Fibroblast of upper back skin (primary cell): Measurements from ENCODE around the gene HSD17B10.
"Not testable (repeated sequence)": the region's sequence is repeated elsewhere in the genome, so short reads cannot be mapped to it uniquely, and the experiment has no call there.

ENCODE experiments used
- DNase-seq: peaks from one replicate; pipeline ENCODE4 v3.0.0-alpha.2; 2013

Gene HSD17B10

GRCh38 chrX:53433651-53434639, at the start of gene HSD17B10:
TSS of gene HSD17B10 (minus strand) at chrX:53434370. CDS start at chrX:53434345, 25 bp downstream.
- DNase-seq, result peak; percentile 80

DNA sequence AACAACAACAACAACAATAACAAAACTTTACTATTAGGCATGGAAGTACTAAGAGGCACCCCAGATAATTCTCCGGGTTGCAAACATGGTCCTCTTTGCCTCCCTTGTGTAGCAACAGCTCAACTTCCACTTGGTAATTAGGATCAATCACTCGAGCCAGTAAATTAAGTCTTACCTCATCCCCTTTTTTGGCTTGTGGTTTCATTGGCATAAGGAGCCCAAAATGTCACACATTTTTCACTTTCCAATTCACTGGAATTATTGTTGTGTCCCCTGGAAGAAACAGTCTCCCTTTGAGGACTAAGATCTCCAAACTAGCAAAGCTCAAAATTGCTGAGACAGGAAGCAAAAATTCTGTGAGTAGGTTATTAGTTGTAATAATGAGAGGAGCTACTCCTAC, 49.2 kb upstream of the HSD17B10 start:
- no peak for DNase-seq

DNA sequence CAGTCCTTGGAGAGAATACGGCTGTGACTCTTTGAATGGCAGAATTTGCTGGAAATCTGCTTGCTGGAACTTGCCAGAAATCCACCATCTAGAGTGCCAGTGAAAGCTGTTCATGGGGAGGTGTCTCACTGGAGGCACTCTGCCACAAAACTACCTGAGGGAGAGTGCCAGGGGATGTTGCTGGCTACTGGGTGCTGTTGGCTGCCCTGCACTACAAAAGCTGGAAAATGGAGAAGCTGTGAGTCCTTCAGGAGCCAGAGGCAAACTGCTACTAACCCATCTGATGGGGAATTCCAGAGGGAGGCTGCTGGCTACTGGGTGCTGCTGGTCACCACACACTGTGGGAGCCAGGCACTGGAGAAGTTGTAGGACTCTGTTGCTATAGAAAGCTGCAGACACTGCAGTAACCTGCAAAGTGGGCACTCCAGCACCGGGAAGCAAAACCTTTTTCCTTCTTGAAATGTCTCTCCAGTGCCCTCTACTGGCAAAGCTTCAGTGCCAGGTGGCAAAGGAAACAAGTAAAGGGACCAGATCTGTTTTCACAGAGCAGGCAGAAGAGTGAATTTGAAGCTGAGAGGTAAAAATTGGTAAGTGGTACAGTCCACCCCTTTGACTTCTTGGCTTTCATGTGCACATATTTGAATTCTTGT, 47.8 kb upstream of the HSD17B10 start:
- DNase-seq, result peak; percentile 48

GRCh38 chrX:53481093-53481492, 46.9 kb upstream of the HSD17B10 start:
- no peak for DNase-seq

GRCh38 chrX:53479301-53479700, 45.1 kb upstream of the HSD17B10 start:
- peak; percentile 6 for DNase-seq

- peak; percentile 39 for DNase-seq
Observed at GRCh38 chrX:53476371-53476770, 42.2 kb upstream of the HSD17B10 start.

DNA sequence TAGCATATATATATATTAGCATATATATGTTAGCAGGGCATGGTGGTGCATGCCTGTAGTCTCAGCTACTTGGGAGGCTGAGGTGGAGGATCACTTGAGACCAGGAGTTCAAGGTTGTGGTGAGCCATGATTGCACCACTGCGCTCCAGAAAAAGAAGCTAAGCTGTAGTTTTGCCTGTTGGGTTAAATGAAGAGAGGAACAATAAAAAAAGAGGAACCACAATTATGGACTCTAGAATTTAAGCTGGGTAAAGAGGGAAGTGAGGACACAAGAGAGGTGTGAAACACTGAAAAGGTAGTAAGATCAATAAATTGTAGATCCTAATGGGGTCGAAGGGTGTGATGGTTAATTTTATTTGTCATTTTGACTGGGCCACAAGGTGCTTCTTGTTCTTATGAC, 40.5 kb upstream of the HSD17B10 start:
- no peak for DNase-seq

DNA sequence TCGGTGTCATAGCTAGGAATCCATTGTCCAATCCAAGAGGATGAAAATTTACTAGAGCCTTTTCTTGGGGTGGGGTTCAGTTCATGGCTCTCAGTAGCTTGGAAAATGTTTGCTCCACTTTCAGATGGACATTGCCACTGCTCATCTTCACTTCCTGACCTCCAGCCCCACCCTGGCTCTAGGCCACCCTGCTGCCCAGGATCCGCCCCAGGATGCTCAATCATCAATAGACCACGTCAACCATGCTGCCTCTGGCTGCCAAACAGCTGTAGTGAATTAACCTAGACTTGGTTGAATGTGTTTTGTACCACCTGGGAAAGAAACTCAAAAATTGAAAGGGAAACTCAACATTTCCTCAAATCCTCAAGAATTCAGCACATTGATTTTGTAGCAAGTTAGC, 37.2 kb upstream of the HSD17B10 start:
- no peak for DNase-seq

DNA sequence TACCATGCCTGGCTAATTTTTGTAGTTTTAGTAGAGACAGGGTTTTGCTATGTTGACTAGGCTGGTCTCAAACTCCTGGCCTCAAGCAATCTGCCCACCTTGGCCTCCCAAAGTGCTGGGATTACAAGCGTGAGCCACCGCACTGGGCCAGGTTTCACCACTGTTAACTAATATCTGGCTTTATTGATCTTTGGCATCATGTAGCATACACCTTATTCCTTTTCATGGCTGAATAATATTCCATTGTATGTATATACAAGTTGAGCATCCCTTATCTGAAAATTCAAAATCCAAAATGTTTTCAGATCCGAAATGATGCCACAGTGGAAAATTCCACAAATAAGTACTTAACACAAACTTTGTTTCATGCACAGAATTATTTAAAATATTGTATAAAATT, 34.5 kb upstream of the HSD17B10 start:
- not testable (repeated sequence) for DNase-seq

- DNase-seq, result no peak
Observed at GRCh38 chrX:53458082-53458481, 23.9 kb upstream of the HSD17B10 start.

- DNase-seq, result no peak
Observed at GRCh38 chrX:53456254-53456653, 22.1 kb upstream of the HSD17B10 start.

GRCh38 chrX:53452812-53453211, 18.6 kb upstream of the HSD17B10 start:
- DNase-seq, result no peak

- DNase-seq, result no peak
Observed at GRCh38 chrX:53449632-53450031, 15.5 kb upstream of the HSD17B10 start.

DNA sequence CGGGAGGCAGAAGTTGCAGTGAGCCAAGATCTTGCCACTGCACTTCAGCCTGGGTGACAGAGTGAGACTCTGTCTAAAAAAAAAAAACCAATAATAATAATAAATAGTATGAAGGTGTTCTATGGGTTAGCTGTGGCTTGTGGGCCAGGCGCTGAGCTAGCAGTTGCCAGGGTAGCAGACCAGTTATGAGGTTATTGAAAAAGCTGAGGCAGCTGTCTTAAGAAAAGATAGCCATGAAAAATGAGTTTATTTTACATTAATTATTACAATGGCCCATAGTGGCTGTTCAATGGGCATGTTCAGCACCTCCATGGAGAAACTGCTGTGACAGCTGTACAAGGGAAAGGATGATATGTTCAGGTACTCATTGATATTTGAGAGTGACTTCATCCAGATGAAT, 13.3 kb upstream of the HSD17B10 start:
- DNase-seq, result no peak

GRCh38 chrX:53445977-53446376, 11.8 kb upstream of the HSD17B10 start:
- peak; percentile 13 for DNase-seq

GRCh38 chrX:53442322-53442631, 8.1 kb upstream of the HSD17B10 start:
- DNase-seq, result no peak

GRCh38 chrX:53441531-53442321, 7.6 kb upstream of the HSD17B10 start:
- DNase-seq, result peak; percentile 68

- peak; percentile 25 for DNase-seq
Observed at GRCh38 chrX:53440621-53441517, 6.7 kb upstream of the HSD17B10 start.

DNA sequence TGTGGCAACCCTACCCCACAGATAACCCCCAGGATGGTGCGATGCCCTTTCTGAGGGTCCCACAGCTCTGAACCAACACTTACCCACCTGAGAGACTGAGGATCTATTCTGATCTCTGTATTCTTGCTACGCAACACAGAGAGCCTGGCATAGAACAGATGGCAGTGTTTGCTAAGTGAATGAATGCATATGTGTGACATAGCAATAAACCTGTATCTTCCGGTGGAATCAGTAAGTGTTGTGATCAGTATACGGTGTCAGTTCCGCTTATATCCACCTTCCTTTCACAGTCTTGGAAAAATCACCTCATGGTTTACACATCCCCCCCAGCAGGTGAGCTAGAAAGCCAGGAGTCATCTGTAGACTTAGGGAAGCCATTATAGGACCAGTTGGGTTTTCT, 5.9 kb upstream of the HSD17B10 start:
- no peak for DNase-seq

GRCh38 chrX:53438832-53439230, 4.7 kb upstream of the HSD17B10 start:
- DNase-seq, result no peak

DNA sequence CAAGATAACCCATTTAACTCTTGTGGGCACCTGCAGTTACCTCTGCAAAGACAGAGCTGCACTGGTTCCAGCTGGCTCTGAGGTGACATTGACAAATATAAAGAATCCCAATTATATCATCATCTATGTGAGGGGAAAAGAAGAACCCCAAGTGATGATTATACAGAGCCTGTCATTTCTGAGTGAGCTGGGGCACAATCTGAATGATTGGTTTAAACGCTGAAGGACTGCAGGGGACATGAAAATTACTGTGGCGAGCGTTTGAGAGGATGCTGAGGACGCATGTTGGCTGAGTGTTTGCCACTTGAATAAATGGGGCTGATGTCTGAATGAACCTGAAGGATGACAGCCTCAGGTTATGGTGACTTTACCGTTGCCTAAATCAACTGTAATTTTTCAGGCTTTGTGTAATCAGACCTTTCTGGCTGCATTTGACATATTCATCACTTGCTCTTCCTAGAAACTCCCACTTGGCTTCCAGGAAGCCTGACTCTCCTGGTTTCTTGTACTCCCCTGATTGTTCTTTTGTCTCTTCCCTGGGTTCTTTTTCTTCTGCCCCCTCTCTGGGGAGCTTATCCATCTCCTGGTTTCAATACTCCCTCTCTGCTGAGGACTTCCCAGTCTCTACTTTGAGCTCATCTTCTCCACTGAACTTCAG, 4.1 kb upstream of the HSD17B10 start:
- DNase-seq, result no peak

DNA sequence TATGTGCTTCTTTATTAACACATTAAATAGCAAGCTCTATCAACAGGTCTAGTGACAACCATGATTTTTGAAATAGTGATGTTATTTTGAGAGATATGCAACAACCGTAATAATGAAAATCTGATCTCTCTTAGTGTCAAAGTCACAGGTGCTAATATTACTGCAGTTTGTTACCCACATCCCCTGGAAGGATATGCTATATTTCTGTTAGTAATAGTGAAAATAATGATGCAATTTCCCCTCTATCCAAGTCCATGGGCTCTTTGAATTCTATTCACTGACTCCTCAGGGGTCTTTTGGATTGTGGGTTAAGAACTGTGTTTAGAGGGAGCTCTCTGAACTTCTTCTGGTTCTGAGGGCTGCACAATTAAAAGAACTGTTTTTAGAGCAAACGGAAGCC, 3.0 kb upstream of the HSD17B10 start:
- no peak for DNase-seq
